EH (cell line): ENCODE measurements around the gene UBL3.
A peak's percentile ranks its signal among the peaks of the same experiment; 100 is the strongest.

Experiments used
- DNase-seq: peaks from one replicate; pipeline ENCODE4 v3.0.0-alpha.2; 2015; ENCODE audit warnings: low read depth

UBL3 gene

GRCh38 chr13:29810145-29810742 is 40.2 kb downstream of the UBL3 start:
- DNase-seq = peak; percentile 64

- DNase-seq = no peak
Observed at GRCh38 chr13:29808264-29808663, 42.2 kb downstream of the UBL3 start.

GRCh38 chr13:29805994-29806979 is 44.1 kb downstream of the UBL3 start:
- DNase-seq = no peak

GRCh38 chr13:29803221-29803620 is 47.2 kb downstream of the UBL3 start:
- DNase-seq = peak; percentile 51

- peak; percentile 54 for DNase-seq
Observed at GRCh38 chr13:29802621-29803020, 47.8 kb downstream of the UBL3 start.

GRCh38 chr13:29801737-29802305 is 48.6 kb downstream of the UBL3 start:
- no peak for DNase-seq

GRCh38 chr13:29801102-29801501 is 49.3 kb downstream of the UBL3 start:
- DNase-seq = no peak

- DNase-seq = no peak
Observed at GRCh38 chr13:29800687-29801086, 49.7 kb downstream of the UBL3 start.

GRCh38 chr13:29799041-29799440 is 51.4 kb downstream of the UBL3 start:
- DNase-seq = peak; percentile 43

GRCh38 chr13:29791997-29792780 is 58.2 kb downstream of the UBL3 start:
- DNase-seq = peak; percentile 18

GRCh38 chr13:29791508-29791907 is 58.9 kb downstream of the UBL3 start:
- DNase-seq = no peak

- DNase-seq = no peak
Observed at GRCh38 chr13:29786698-29787097, 63.7 kb downstream of the UBL3 start.

GRCh38 chr13:29785978-29786377 is 64.4 kb downstream of the UBL3 start:
- DNase-seq = no peak

GRCh38 chr13:29782798-29783197 is 67.6 kb downstream of the UBL3 start:
- no peak for DNase-seq

GRCh38 chr13:29774830-29775229 is 75.6 kb downstream of the UBL3 start:
- no peak for DNase-seq

GRCh38 chr13:29771247-29771646 is 79.2 kb downstream of the UBL3 start:
- peak; percentile 53 for DNase-seq

- no peak for DNase-seq
Observed at GRCh38 chr13:29767006-29767405, 83.4 kb downstream of the UBL3 start.

GRCh38 chr13:29763436-29764180 is 86.8 kb downstream of the UBL3 start:
- peak; percentile 55 for DNase-seq

- DNase-seq = no peak
Observed at GRCh38 chr13:29761815-29762214, 88.6 kb downstream of the UBL3 start.

- DNase-seq = no peak
Observed at GRCh38 chr13:29761160-29761559, 89.3 kb downstream of the UBL3 start.

- DNase-seq = no peak
Observed at GRCh38 chr13:29760544-29760943, 89.9 kb downstream of the UBL3 start.
